Measurements from ENCODE around the gene MEGF9. TPM values are rescaled to one million over a fixed set of nuclear protein-coding genes. Genes with fewer than 3 reads are reported as not detected.

MEGF9 gene
- total and polyA plus RNA-seq, 2 of the 13 experiments (the other 11 are each of a cell fraction or from before 2014, with no cell fraction given): 3.1 to 3.3 TPM

DNA sequence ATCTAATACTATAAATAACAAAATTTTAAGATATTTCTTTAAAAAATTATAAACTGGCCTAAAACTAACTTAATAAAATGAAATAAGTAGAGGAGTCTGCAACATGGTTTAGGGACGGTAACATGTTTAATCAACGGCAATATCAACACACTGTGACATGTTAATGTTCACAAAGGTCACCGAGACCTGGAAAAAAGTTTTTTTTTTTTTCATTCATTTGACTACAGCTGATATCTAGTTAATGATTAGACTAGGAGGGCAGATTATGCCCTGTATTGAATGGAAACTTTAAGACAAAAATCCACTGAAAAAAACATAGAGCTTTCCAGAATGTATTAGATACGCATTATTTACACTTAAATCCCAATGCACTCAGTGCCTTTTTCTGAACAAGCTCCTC lies 67.3 kb downstream of the MEGF9 start (continued):
- TF ChIP-seq, protein P1, sequence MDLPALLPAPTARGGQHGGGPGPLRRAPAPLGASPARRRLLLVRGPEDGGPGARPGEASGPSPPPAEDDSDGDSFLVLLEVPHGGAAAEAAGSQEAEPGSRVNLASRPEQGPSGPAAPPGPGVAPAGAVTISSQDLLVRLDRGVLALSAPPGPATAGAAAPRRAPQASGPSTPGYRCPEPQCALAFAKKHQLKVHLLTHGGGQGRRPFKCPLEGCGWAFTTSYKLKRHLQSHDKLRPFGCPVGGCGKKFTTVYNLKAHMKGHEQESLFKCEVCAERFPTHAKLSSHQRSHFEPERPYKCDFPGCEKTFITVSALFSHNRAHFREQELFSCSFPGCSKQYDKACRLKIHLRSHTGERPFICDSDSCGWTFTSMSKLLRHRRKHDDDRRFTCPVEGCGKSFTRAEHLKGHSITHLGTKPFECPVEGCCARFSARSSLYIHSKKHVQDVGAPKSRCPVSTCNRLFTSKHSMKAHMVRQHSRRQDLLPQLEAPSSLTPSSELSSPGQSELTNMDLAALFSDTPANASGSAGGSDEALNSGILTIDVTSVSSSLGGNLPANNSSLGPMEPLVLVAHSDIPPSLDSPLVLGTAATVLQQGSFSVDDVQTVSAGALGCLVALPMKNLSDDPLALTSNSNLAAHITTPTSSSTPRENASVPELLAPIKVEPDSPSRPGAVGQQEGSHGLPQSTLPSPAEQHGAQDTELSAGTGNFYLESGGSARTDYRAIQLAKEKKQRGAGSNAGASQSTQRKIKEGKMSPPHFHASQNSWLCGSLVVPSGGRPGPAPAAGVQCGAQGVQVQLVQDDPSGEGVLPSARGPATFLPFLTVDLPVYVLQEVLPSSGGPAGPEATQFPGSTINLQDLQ (CRISPR knock-in tag; IDR thresholded peaks at IDR 0.05): no peak
- TF ChIP-seq AKAP8 (CRISPR knock-in tag; IDR thresholded peaks at IDR 0.05) (no peak), ARID3A (IDR thresholded peaks at IDR 0.05; ENCODE audit: low read depth, low read length) (peak; percentile 91), SNAPC4 (CRISPR knock-in tag; IDR thresholded peaks at IDR 0.05) (no peak), TCF12 (IDR thresholded peaks at IDR 0.05) (no peak), TCF12 (CRISPR knock-in tag; IDR thresholded peaks at IDR 0.05) (no peak), ZFY (CRISPR knock-in tag; IDR thresholded peaks at IDR 0.05) (no peak), PHB2 (IDR thresholded peaks at IDR 0.05; ENCODE audit: partially characterized antibody) (no peak), MTF2 (CRISPR knock-in tag; IDR thresholded peaks at IDR 0.05; ENCODE audit: borderline replicate concordance) (no peak), ZBTB8A (CRISPR knock-in tag; IDR thresholded peaks at IDR 0.05; ENCODE audit: borderline replicate concordance, low read depth) (no peak), FOXA3 (CRISPR knock-in tag; IDR thresholded peaks at IDR 0.05) (peak; percentile 15; the same call in 1 of the 2 replicates), ZNF878 (CRISPR knock-in tag; IDR thresholded peaks at IDR 0.05) (no peak), ZNF263 (CRISPR knock-in tag; IDR thresholded peaks at IDR 0.05) (no peak), BRD4 (CRISPR knock-in tag; IDR thresholded peaks at IDR 0.05) (no peak), ZNF30 (CRISPR knock-in tag; IDR thresholded peaks at IDR 0.05) (no peak), ZNF777 (CRISPR knock-in tag; IDR thresholded peaks at IDR 0.05) (no peak), TRIM22 (IDR thresholded peaks at IDR 0.05) (no peak), HNRNPK (IDR thresholded peaks at IDR 0.05; ENCODE audit: low read depth, low read length, poor library complexity, severe bottlenecking) (no peak), ZNF253 (CRISPR knock-in tag; IDR thresholded peaks at IDR 0.05; ENCODE audit: borderline replicate concordance) (no peak)
- TF ChIP-seq, protein P2, sequence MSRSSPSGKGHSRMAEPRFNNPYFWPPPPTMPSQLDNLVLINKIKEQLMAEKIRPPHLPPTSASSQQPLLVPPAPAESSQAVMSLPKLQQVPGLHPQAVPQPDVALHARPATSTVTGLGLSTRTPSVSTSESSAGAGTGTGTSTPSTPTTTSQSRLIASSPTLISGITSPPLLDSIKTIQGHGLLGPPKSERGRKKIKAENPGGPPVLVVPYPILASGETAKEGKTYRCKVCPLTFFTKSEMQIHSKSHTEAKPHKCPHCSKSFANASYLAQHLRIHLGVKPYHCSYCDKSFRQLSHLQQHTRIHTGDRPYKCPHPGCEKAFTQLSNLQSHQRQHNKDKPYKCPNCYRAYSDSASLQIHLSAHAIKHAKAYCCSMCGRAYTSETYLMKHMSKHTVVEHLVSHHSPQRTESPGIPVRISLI (CRISPR knock-in tag; IDR thresholded peaks at IDR 0.05; ENCODE audit: borderline replicate concordance): peak; percentile 76; the same call in 1 of the 2 replicates
